H1 (cell line): ENCODE measurements around the gene TEX48.

Experiments used
- ATF2 ChIP-seq: IDR thresholded peaks from 2 replicates; pipeline ENCODE4 v1.6.1; 2012; ENCODE audit warnings: low read length, inconsistent platforms
- BCL11A ChIP-seq, 2 experiments: IDR thresholded peaks; one replicate each; pipeline ENCODE4 v1.6.1; 2011; ENCODE audit warnings: low read depth in 2 of 2, low read length in 2 of 2, mild to moderate bottlenecking in 2 of 2
- CTCF ChIP-seq, 3 experiments: IDR thresholded peaks; 1 replicate in 2 of 3; 2 replicates in 1 of 3; pipeline versions ENCODE4 v1.5.1 to v1.6.1; 2011; ENCODE audit warnings: low read length in 3 of 3, mild to moderate bottlenecking in 3 of 3, inconsistent platforms in 2 of 3, low read depth in 1 of 3, moderate library complexity in 1 of 3; ENCODE audit not compliant: insufficient read depth in 1 of 3; ENCODE audit errors: control extremely low read depth in 1 of 3
- EP300 ChIP-seq, 2 experiments: IDR thresholded peaks; 1 replicate in 1 of 2; 2 replicates in 1 of 2; pipeline ENCODE4 v1.6.1; 2011 to 2012; ENCODE audit warnings: low read depth in 2 of 2, low read length in 2 of 2, mild to moderate bottlenecking in 2 of 2, borderline replicate concordance in 1 of 2, inconsistent platforms in 1 of 2, moderate library complexity in 1 of 2
- EZH2 ChIP-seq: fragments of 200-600 bp; sonication (generic); IDR thresholded peaks from 2 replicates; pipeline ENCODE4 v1.7.1; 2012; ENCODE audit warnings: low read depth, mild to moderate bottlenecking, moderate library complexity, low read length, inconsistent platforms; ENCODE audit not compliant: severe bottlenecking
- POLR2AphosphoS5 ChIP-seq: IDR thresholded peaks from 2 replicates; pipeline ENCODE4 v1.6.1; 2011; ENCODE audit warnings: low read depth, low read length

GRCh38 chr9:114695948-114696347, 14.0 kb upstream of the TEX48 start:
- TF ChIP-seq EZH2 (no peak), EP300 (IDR thresholded peaks at IDR 0.05; ENCODE audit: borderline replicate concordance in 1 of 2, low read depth in 2 of 2, low read length in 2 of 2) (no peak), BCL11A (IDR thresholded peaks at IDR 0.05; ENCODE audit: low read depth in 2 of 2, low read length in 2 of 2) (no peak), CTCF (IDR thresholded peaks at IDR 0.05; ENCODE audit: control extremely low read depth in 1 of 3, insufficient read depth in 1 of 3, low read depth in 1 of 3, low read length in 3 of 3) (no peak), ATF2 (no peak), POLR2AphosphoS5 (no peak)
